CD4-positive, alpha-beta T cell treated with Interleukin-17A for 4 hours (primary cell): ENCODE measurements around the gene RASD2.
A peak's percentile ranks its signal among the peaks of the same experiment; 100 is the strongest.

ENCODE experiments used
- DNase-seq: peaks from one replicate; pipeline ENCODE4 v3.0.0-alpha.2; 2020; ENCODE audit warnings: mixed read lengths

Gene RASD2

DNA sequence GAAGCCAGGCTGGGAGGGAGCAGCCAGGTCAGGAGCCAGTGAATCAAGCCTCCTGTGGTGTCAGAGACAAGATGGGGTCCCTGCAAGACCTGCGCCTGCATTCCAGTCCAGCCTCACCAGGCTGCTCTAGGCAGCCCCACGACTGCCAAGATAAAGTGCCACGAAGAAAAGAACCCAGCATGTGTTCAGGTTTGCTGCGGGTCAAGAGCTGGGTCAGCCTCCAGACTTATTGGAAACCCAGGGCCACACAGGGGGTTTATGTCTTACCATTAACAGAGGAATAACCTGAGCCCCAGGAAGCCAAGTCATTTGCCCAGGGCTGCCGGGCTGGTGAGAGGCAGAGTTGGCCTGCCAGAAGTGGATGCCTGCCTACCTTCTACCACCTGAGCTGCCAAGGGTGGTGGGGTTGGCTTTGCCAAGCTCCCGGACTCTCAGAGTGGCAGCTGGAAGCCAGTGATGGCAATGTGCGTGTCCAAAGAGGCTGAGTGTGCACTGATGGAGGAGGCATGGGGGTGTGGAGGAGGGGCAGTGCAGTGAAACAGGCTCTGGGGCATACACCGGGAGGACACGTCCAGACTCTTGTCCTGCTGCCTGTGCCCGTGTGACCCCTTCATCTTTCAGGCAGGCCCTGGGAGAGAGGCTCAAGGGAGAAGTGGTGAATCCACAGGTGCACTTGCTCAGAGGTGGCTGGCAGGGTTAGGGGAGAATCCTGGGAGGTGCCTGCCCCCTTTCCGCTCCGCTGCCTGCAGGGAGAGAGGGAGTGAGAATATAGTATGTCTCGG is 1.7 kb downstream of the RASD2 start:
- DNase-seq: no peak

DNA sequence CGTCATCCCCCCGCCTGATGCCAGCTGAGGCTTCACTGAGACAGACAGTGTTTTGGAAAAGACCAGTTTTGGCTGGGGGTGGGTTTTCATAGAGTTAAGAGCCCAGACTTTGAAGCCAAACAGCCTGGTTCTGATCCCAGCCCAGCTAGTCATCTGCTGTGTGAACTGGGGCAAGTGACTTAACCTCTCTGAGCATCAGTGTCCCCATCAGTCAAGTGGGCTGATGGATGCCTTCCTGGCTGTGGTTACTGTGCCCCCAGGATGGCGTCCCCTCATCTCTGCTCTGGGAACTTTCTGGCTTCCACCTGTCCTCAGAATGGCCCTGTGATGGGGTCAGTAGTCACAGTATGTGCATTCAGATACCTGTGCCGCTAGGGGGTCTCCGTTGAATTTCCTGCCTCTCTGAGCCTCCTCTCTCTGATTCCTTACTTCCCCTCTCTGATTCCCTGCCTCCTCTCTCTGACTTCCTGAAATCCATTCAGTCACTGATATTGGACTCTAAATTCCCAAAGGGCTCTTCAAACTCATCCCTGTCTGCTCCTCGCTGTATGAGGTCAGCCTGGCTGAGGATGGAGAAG is 2.4 kb downstream of the RASD2 start:
- no peak for DNase-seq

DNA sequence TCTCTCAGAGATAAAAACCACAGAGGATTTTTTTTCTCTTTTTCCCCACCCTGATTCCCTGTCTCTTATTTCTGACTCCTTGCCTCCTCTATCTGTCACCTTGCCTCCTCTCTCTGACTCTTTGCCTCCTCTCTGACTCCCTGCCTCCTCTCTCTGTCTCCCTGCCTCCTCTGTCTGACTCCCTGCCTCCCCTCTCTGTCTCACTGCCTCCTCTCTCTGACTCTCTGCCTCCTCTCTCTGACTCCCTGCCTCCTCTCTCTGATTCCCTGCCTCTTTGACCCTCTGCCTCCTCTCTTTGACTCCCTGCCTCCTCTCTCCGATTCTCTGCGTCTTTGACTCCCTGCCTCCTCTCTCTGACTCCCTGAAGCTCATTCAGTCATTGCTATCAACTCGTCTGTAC is 3.1 kb downstream of the RASD2 start:
- DNase-seq: no peak

DNA sequence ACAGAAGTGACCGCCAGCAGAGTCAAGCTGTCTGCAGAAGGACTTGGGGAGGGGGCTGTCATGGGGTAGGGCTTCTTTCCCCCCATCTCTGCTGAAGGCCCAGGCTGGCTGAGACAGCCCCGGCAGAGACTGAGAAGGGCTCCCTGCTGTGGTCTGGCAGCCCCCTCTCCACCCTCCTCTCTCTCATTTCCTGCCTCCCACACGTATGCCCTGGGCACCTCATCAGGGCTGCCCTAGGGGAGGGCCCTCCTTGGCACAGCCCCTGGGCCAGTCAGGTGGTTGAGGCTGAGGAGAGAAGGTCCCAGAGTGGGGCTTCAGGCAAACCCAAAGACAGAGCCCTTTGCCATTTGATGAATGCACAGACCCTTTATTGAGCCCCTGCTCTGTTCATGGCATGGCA is 3.6 kb downstream of the RASD2 start:
- no peak for DNase-seq

DNA sequence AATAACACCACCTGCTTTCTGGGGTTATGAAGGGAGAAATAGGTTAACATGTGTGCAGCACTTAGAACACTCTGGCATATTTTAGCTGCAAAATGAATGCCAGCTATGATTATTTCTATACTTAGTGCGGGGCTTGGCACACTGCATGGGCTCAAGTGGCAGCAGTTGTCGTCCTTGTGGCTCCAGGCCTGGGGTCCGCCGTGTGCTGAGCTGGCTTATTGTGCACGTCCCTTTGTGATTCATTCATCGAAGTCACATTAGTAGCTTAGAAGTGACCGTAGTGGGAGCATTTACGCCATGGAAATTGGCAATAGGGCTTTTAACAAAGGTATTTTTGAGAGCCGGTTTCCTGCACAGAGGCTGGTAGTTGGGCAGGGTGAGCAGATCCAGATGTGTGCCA is 4.2 kb downstream of the RASD2 start:
- no peak for DNase-seq

DNA sequence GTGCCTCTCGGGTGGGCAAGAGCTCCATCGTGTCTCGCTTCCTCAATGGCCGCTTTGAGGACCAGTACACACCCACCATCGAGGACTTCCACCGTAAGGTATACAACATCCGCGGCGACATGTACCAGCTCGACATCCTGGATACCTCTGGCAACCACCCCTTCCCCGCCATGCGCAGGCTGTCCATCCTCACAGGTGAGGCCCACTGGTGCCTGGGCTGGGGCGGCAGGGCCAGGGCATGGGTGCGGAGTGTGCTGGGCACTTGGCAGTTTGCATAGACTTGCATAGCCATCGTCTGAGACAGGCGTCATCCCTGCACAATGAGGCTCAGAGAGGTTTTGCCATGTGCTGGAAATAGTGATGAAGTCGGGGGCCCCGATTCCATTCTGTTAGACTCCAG is 6.3 kb downstream of the RASD2 start:
- DNase-seq: no peak

DNA sequence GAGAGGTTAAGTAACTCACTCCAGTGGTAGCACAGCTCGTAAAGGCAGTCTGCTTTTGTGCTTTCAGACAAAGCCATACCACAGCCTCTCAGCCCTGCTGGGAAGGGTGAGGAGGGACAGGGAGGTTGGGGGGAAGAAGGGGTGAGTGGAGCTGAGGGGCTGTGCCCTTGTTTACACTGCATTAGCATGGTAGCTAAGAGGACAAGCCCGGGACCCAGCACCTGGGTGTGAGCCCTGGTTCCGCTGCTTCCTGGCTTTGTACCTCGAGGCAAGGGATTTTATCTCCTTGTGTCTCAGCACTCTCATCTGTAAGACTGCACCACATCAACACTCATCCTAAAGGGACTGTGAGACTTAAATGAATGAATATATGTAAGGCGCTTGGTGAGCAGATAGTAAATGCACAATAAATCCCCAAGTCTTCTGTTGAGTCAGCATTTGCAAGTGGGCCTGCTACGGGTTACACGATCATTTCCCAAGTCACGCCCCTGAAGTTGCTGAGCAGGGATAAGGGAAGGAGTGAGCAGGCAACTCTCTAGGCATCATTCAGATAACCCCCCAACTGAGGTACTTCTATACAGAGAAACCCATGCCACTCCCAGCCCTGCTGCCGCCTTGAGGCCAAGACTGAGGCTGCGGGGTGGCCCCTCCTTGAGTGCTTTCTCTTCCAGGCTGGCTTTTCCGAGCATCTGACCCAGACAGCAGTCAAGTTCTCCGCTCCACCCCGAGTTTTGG is 7.5 kb downstream of the RASD2 start:
- no peak for DNase-seq

DNA sequence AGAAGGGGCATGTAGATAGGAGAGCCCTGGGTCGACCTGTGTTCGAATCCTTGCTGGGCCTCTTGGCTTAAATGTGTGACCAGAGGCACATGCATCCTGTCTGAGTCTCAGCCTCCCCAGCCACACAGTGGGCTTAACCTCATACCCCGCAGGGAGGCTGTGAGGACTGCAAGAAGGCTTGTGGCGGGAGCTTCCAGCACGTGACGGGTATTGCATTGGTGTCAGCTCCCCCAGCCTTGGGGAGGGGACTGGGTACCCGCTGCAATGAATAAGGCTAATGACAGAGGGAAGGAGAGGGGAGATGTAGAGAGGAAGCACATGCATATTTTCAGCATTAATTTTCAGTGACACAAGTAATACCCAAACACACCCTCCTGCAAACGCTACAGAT is 8.1 kb downstream of the RASD2 start:
- no peak for DNase-seq

DNA sequence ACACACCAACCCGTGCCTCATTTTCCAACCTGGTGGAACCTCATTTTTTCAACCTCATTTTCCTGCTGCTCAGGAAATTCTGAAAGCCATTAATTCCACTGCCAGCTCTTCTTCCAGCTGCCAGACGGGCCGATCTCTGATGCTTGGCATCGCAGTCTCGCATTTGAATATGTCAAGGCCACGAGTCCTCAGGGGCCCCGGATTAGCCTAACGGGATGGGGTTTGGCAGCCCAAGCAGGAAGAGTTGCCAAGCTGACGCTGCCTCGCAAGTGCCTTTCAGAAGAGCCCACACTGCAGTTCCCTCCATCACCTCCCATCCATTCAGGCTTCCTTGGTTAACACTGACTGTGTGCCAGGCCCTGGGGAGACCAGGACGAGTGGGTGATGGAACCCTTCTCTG is 8.7 kb downstream of the RASD2 start:
- no peak for DNase-seq

DNA sequence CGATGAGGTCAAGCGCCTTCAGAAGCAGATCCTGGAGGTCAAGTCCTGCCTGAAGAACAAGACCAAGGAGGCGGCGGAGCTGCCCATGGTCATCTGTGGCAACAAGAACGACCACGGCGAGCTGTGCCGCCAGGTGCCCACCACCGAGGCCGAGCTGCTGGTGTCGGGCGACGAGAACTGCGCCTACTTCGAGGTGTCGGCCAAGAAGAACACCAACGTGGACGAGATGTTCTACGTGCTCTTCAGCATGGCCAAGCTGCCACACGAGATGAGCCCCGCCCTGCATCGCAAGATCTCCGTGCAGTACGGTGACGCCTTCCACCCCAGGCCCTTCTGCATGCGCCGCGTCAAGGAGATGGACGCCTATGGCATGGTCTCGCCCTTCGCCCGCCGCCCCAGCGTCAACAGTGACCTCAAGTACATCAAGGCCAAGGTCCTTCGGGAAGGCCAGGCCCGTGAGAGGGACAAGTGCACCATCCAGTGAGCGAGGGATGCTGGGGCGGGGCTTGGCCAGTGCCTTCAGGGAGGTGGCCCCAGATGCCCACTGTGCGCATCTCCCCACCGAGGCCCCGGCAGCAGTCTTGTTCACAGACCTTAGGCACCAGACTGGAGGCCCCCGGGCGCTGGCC is 11.0 kb downstream of the RASD2 start:
- DNase-seq: no peak

DNA sequence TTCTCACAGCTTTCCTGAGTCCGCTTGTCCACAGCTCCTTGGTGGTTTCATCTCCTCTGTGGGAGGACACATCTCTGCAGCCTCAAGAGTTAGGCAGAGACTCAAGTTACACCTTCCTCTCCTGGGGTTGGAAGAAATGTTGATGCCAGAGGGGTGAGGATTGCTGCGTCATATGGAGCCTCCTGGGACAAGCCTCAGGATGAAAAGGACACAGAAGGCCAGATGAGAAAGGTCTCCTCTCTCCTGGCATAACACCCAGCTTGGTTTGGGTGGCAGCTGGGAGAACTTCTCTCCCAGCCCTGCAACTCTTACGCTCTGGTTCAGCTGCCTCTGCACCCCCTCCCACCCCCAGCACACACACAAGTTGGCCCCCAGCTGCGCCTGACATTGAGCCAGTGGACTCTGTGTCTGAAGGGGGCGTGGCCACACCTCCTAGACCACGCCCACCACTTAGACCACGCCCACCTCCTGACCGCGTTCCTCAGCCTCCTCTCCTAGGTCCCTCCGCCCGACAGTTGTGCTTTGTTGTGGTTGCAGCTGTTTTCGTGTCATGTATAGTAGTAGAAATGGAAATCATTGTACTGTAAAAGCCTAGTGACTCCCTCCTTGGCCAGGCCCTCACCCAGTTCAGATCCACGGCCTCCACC is 11.7 kb downstream of the RASD2 start:
- DNase-seq: peak; percentile 84

DNA sequence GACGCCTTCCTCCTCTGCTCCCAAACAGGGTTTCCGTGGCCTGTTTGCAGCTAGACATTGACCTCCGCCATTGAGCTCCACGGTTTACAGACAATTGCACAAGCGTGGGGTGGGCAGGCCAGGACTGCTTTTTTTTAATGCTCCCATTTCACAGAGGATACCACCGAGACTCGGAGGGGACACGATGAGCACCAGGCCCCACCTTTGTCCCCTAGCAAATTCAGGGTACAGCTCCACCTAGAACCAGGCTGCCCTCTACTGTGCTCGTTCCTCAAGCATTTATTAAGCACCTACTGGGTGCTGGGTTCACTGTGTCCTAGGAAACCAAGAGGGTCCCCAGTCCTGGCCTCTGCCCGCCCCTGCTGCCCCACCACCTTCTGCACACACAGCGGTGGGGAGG is 12.2 kb downstream of the RASD2 start:
- DNase-seq: no peak

DNA sequence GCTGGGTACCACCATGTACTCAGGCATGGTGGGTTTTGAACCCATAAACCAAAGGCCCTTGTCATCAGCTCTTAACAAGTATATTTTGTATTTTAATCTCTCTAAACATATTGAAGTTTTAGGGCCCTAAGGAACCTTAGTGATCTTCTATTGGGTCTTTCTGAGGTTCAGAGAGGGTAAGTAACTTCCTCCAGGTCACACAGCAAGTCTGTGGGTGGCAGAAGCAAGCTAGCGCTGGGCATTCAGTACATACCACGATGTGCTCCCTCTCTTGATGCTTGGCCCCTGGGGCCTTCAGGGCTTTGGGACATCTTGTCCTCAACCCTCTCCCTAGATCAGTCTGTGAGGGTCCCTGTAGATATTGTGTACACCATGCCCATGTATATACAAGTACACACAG is 12.7 kb downstream of the RASD2 start:
- no peak for DNase-seq

DNA sequence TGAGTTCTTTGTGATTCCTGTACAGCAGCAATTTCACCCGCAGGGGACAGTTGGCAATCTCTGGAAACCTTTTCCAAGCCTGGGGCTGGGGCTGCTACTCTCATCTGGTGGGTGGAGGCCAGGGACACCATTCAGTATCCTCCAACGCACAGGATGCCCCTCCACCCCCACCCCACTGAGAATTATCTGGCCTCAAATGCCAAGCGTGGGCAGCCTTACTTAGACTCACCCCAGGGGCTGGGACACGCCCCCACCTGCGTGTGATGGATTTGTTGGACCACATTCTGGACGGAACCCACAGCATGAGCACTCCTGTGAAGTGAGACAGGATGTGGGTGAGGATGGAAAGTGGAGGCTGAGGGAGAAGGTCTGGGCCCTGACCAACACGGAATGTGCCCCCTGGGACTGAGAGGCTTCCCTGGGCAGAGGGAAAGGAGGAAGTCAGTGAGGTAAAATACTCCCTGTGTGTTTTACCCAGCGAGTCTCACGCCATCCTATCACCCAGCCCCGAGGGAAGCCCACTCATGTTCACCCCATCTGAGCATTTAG is 13.7 kb downstream of the RASD2 start:
- DNase-seq: no peak

DNA sequence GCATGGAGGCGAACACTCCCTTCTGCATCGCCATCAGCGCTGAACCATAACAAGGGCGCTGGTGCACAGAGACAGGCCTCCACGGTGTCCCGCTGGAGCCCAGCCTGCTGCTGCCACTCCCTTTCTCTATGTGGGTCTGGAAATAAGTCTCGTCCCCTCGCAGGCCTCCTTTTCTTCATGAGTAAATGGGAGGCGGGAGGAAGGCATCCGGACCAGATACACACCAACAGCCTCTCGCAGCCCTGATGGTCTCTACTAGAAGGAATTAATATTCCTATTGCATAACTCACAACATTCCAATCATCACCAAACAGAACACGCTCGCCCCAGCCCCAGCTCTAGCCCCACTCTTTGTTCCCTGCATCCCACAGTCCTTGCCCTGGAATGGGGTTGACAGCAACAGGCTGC is 14.9 kb downstream of the RASD2 start:
- no peak for DNase-seq

DNA sequence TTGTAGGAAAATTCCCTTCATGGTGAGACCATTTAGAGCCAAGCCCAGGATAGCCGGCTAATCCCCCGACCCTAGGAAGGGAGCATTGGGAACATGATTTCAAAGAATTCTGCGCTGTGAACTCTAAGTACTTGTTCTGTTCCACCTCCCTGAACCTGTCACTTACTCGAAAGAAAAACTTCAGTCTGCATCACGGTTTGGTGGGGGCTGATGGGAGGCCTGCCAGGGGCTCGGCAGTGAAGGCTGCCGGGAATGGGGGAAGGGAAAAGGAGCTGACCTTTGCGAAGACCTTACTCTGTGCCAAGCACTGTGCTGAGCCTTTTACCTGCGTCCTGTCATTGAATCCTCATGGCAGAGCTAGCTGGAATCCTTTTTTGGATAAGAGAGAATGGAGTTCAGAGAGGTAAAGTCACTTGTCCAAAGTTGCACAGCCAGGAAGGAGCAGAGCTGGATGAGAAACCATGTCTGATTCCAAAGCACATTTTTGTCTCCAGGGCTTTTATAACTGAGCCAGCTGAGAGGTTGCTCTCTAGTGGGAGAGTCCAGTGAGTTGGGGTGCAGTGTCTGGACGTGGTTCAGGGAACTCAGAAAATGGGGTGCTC is 15.4 kb downstream of the RASD2 start:
- no peak for DNase-seq

DNA sequence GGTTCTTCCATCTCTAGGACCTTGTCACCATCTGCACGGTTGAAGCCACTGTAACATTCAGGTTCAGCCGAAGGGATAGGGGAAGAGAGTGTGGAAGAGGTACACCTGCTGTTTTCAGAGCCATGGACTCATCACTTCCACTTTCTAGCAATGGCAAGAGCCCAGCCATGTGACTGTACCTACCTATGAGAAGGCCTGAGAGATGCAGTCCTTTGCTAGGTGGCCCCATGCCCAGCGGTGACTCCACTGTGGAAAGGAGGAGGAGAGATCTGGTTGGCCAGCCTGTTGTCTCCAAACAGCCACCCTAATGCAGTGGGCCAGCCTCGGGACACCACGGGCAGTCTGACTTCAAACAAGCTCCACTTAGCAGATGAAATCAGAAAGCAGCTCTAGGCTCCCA is 16.0 kb downstream of the RASD2 start:
- DNase-seq: no peak

DNA sequence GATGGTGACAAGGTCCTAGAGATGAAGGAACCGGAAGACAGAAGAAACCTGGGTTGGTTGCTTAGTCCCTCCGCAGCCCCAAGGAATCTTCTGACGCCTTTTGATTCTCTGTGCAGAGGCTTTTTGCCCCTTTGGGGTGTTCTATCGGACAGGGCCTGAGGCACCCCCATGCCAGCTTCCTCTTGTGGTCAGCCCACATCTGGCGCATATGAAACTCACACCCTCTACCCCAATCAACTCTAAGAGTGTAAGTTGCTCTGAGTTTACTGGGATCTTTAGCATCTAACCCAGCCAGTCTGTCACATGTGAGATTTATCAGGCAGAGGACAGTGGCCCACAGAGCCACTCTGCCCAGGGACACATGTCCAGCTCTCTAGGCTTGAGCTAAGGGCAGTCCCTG is 17.4 kb downstream of the RASD2 start:
- DNase-seq: no peak

DNA sequence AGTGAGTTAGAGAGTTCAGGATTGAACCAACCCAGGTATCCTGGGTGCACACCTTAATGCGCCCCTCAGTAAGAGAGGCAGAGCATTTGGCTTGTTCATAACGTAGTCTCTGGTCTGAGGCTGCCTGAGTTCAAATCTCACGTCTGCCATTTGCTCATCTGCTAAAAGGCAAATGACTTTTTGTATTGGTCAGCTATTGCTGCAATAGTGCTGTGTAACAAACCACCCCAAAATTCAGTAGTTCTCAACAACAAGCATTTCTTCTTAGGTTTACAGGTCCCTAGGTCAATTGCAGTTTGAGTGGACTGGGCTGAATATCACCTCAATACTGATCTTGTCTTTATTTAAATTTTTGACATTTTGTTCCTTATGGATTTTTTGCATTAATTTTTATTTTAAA is 18.1 kb downstream of the RASD2 start:
- no peak for DNase-seq

DNA sequence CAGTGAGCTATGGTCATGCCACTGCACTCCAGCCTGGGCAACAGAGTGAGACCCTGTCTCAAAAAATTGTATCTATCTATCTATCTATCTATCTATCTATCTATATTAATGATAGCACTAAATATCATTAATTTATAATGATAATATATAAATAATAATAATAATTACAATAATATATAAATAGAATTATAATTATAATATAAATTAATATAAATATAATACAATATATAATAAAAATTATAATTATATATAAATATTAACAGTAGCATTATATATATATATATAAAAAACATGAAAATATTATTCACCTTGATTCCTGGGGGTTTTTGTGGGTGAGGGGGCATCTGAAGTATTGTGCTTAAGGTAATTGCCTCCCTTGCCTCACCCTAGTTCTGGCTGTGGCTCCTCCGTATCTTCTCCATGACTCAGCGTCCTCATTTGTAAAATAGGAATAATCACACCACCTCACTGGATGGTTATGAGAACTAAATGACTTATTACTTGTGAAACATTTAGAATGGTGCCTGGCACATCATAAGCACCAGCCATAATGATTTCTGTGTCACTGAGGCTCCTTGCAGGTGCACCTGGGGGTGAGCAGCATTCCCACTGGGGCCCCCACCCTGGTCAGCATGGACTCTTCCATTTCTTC is 18.8 kb downstream of the RASD2 start:
- no peak for DNase-seq

DNA sequence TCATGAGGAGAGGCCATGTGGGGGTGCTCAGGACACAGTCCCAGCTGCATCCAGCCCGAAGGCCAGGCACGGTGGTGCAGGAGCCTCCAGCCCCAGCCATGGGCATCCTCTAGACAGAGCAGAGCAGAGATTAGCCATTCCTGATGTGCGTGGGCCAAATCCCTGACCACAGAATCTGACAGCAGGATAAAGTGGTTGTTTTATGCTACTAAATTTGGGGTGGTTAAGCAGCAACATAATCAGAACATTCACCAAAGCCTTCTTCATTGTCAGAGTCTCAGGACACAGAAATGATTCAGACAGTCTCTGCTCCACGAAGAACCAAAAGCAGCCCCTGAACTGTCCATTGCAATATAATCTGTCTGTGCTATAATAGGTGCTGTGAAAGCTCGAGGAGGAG is 19.7 kb downstream of the RASD2 start:
- no peak for DNase-seq

DNA sequence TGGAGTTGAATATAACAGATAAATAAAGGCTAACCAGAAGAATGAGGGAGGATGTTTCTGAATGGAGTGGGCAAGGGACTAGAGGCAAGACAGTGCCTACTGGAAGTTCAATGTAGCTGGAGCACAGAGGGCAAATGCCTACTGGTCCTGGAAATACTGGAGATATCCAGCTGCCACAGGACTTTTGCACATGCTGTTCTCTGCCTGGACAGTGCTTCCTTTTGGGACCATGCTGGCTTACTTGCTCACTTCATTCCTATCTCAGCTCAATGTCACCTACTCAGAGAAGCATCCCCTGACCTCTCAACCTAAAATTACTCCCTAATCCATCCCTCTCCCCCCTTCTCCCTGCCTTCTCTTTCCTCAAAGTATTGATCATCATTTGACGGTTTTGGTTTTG is 20.2 kb downstream of the RASD2 start:
- no peak for DNase-seq
